ENCODE results near the gene DLEC1.
A peak's percentile ranks its signal among the peaks of the same experiment; 100 is the strongest.

The DLEC1 gene

GRCh38 chr3:38108649-38109579 is 69.9 kb downstream of the DLEC1 start:
- no peak for DNase-seq (ENCODE audit: low spot score)

DNA sequence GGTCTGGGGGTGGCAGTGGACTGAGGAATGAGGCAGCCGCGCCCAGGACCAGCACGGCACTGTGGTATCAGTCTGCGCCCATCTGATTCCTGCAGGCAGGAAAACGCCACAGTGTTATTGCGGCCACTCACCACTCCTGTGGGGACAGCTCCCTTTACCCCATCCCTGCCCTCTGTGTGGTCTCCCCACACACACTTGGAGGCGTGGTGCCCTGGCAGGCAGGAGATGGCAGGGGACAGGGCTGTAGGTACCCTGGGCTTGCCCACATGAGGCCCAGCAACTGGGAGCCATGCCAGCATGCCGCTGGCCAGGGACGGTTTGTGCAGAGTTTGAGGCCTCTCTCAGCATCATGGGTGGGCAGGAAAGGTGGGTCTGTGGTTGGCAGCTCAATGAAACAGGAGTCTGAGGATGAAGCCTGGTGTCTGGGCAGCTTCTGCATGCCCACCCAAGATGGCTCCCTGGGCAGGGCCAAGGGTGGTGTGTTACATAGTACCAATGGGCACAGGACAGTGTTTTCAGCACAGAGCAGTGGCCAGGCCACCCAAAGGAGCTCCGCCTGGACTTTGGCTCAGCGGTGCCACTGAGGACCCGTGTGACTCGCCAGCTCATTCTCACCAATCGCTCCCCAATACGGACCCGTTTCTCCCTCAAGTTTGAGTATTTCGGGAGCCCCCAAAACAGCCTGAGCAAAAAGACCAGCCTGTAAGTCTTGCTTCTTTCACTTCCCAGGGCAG is 70.7 kb downstream of the DLEC1 start:
- no peak for DNase-seq (ENCODE audit: low spot score)

- DNase-seq (ENCODE audit: low spot score) = no peak
These were observed 71.5 kb downstream of the DLEC1 start for GRCh38 chr3:38110314-38111050.

DNA sequence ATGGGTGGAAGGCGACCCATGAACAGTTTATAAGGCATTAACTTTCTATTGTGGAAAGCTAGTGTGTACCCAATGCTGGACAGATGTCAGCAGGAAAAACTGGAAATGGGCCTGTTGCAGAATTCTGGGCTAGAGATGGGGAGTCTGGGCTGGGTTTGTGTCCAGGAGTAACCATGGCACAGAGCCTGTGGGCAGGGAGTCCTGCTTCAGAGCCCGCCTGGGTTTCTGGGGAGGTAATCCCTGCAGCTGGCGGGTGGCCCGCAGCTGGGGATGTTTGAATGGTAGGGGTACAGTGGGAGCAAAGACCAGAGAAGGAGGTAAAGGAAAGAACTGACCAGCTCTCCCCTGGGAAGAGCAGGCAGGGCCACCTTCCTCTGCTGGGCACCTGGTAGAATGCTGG is 72.2 kb downstream of the DLEC1 start:
- DNase-seq (ENCODE audit: low spot score) = no peak

GRCh38 chr3:38111696-38112377 is 72.8 kb downstream of the DLEC1 start:
- DNase-seq (ENCODE audit: low spot score) = no peak

GRCh38 chr3:38112378-38112761 is 73.4 kb downstream of the DLEC1 start:
- DNase-seq (ENCODE audit: low spot score) = no peak

DNA sequence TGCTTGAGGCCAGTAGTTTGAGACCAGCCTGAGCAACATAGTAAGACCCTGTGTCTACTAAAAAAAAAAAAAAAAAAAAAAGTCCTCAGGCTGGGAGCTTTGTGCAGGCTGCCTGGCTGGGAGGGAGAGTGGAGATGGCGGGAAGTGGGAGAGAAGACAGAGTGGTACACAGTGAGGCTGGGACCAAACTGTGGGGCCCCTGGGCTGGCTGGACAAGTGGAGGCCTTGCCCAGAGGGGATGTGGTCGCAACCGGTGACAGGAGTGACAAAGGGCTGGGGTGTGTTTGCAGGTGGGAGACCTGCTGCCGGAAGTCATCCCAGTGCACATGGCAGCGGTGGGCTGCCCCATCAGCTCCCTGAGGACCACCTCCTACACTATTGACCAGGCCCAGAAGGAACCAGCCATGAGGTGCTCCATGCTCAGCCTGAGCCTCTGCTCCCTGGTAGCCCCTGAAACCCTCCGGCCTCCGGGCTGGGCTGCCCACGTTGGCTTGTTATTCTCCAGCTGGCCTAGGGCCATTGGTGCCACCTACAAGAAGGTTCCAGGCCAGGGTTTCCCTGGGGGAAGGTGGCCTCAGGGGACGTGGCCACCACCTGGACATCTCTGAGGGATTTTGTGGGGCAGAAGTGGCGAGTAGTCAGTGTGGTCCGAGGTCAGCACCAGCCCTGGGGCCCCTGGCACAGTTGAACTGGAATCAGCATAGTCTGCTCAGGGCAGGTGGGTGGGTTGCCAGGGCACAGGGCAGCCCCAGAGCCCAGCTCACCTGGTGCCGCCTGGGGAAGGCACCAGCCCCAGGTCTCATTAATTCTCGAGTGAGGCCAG is 75.3 kb downstream of the DLEC1 start:
- no peak for DNase-seq (ENCODE audit: low spot score)

DNA sequence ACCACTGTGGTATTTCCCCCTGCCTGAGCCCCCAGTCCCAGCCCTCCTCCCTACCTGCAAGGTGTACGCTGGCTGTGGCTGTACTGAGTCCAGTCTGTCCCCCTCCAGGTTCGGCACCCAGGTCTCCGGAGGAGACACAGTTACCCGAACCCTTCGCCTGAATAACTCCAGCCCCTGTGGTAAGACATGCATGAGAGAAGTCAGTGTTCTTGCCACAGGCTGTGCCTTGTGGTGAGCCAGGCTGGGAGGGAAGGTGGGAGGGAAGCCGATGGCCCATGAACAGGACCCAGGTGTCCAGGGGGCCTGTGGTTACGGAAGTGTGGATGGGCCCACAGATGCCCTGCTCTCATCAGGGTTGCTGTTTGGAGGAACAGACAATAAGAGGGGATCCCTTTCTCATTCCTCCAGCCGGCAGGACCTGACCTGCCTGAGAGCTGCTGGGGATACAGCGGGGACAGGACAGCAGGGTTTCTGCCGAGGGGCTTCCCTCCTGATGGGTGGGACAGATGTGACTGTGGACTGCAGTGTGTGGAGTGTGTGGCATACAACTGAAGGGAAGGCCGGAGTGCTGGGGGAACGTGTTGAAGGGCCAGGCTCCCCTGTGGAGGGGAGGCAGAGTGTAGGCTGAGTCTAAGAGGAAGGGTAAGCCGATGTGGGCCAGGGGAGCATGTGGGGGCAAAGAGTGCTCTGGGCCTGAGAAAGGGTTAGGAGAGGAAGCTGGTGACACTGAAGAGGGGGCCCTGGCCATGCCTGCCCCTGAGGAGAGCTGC is 76.1 kb downstream of the DLEC1 start:
- DNase-seq (ENCODE audit: low spot score) = peak; percentile 39

- DNase-seq (ENCODE audit: low spot score) = no peak
These were observed 76.8 kb downstream of the DLEC1 start for GRCh38 chr3:38115645-38116427.

DNA sequence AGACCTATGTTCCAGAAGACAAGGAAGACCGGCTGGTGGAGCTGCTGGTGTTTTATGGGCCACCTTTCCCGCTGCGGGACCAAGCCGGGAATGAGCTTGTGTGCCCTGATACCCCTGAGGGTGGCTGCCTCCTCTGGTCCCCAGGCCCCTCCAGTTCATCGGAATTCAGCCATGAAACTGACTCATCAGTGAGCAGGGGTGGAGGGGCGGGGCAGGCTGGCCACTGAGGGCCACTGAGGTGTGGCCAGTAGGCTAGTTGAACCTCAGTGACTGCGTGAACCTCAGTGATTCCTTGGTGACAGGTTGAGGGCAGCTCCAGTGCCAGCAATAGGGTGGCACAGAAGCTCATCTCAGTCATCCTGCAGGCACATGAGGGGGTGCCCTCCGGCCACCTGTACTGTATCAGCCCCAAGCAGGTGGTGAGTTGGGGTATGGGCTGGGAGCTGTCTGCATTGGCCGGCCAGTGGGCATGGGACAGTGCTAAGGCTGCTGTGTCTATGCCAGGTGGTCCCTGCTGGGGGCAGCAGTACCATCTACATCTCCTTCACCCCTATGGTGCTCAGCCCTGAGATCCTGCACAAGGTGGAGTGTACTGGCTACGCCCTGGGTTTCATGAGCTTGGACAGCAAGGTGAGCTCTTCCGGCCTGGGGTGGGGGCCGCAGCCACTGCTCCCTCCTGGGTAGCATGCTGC is 77.6 kb downstream of the DLEC1 start:
- no peak for DNase-seq (ENCODE audit: low spot score)

DNA sequence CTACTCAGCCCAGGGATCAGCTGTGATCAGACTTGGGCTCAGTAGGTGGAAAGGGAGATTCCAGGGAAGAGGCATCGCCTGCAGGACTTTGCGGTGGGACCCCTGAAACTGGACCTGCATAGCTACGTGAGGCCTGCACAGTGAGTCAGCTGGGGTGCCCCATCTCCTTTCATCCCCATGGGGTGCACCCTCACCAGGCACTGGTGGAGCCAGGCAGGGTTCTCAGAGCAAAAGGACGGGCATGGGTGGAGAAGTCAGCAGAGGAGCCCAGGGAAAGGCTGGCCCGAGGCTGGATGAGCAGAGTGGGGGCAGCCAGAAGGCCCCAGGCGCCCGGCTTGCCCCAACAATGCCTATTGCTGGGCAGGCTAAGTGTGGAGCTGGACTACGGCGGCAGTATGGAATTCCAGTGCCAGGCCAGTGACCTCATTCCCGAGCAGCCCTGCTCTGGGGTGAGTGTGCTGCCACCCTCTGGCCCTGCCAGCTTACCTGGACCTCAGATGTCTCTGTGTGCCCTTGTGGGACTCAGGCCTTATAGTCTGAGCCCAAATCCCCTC is 78.2 kb downstream of the DLEC1 start:
- DNase-seq (ENCODE audit: low spot score) = no peak

DNA sequence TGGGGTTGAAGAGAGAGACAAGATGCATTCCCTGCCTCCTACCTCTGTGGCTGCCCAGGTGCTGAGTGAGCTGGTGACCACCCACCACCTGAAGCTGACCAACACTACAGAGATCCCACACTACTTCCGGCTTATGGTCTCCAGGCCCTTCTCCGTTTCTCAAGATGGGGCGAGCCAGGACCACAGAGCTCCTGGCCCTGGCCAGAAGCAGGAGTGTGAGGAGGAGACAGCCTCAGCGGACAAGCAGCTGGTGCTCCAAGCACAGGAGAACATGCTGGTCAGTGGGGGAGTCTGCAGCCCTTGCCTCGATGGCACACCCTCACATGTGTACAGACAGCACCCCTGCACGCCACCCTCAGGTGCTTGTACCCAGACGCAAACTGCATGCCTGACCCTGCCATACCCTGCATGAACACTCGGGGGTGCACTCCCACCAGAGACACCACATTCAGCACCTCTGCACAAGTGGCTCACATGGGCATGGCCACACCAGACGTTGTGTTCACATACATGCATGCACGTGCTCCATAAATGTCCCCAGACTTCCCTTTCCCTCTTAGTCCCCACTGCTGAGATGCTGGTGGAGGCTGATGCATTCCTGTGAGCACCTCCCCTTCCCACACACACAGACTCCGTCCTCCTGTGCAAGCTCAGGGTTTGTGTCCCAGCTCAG is 78.9 kb downstream of the DLEC1 start:
- peak; percentile 85 for DNase-seq (ENCODE audit: low spot score)

DNA sequence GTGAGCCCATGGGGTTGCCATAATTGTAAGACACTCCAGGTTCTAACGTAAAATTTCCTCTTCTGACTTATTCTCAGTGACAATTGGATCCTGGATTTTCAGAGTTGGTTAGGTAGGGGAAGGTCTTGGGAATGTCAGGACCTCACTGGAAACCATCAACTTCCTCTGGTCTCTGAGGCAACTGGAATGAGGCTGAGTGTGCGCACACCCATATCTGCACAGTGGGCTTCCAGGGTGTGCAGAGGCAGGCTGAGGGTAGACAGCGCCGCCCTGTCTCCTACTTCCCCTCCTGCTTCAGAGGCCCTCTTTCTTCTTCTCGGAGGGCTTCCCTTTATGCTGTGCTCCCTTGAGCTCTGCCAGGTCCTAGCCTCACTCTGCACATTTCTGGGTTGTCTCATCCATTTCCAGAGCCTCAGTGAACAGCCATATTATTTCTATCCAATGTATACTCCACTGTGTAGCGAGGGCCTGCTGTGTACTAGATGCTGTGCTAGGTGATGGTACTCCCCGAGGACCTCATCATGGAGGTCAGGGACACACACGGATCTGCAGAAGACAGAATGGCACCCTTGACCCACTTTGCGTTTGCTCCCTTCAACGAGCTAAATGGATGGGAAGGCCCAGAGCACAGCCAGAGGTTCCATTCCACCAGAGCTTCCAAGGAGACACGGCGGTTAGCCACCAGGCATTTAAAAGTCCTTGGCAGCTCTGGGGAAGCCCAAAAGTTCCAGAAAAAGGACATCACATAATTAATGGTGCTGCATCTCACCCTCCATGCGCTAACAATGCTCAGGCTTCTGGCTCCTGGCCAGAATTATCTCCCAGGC is 79.6 kb downstream of the DLEC1 start:
- DNase-seq (ENCODE audit: low spot score) = no peak

DNA sequence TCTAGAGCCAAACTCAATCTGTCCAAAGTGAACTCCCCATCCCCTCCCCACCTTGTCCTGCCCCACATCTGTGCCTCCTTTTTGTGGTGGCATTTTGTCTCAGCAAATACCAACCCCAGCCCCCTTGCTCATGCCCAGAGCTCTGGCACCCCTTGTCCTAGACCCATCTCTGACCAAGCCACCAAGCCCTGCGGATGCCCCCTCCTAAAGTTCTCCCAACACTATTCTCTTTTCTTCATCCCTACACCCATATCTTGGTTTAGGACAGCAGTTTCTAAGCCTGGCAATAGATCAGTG is 80.2 kb downstream of the DLEC1 start:
- no peak for DNase-seq (ENCODE audit: low spot score)

DNA sequence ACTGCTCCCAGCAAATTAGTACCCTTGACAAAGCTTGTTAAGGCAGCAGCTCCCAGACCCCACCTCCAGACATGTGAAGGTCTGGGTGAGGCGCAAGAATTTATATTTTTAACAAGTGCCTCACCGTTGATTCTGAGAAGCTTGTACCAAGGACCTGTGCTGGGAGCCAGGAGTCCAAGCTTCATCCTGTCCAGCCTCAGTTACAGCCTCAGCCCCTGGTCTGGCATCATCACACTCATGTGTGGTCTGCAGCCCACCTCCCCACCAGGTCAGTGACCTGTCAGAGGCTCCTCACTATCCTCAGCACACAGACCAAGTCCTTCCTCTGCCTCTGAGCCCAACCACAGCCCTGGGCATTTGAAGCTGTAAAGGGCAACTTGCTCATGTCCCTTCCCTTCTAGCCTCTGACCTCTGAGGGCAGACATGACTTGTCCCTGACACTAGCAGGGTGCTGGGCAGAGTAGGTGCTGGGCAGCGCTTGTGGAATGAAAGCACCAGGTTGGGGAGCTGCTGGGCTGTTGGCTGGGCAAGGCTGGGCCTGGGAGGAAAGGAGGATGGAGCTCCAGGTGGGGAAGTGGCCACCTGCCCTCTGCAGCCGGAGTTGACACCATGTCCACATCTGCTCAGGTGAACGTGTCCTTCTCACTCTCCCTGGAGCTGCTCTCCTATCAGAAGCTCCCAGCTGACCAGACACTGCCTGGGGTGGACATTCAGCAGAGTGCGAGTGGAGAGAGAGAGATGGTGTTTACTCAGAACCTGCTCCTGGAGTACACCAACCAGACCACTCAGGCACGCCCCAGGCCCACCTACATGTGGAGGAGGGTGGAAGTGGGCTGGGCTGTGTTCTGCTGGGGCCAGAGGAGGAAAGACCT is 81.0 kb downstream of the DLEC1 start:
- no peak for DNase-seq (ENCODE audit: low spot score)

DNA sequence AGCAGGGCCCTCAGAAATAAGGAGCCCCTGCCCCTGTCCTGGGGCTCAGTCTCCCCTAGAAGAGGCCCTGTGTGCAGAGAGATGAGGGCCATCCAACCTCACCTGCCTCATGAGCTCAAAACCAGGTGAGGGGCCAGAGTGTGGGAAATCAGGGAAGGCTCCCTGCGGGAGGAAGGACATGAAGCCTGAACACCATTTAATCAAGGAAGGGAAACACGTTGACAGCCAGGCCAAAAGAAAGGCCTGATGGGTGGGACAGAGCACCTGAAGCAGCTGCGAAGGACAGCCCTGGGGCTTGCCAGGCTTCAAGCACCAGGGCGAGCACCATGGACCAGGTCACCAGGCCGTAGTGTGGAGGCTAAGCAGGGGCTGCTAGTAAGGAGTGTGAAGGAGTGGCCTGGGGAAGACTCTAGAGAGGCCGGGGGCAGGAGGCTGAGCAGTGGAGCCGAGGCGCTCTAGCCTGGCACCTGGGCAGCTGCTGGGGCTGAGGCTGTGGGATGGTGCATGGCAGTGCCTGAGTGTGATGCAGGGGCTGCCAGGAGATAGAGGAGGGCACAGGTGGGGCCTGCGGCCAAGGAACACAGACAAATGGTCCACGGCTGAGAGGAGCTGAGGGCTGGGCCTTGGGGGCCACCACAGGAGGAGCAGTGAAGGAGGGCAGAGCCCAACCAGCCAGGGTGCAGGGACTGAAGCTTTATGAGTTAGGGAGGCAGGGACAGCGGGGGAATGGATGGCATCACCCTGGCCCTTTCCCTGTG is 81.9 kb downstream of the DLEC1 start:
- DNase-seq (ENCODE audit: low spot score) = no peak

All from NAMALWA (cell line).